ENCODE results near the gene NCOA1.
"Not testable (repeated sequence)": the region's sequence is repeated elsewhere in the genome, so short reads cannot be mapped to it uniquely, and the experiment has no call there.

Gene NCOA1

GRCh38 chr2:24650997-24651642 lies 160.1 kb downstream of the NCOA1 start:
- Mint-ChIP-seq H3K27me3 (no peaks in the 10 kb centered on the region), H3K4me3 (no peak overlapping the region), H3K9me3 (no peaks in the 10 kb centered on the region), H3K36me3 (no peaks in the 10 kb centered on the region), H3K4me1 (no peaks in the 10 kb centered on the region), H3K27ac (no peak overlapping the region)
- CTCF ChIA-PET: no interaction called here
- DNase-seq: no peak

DNA sequence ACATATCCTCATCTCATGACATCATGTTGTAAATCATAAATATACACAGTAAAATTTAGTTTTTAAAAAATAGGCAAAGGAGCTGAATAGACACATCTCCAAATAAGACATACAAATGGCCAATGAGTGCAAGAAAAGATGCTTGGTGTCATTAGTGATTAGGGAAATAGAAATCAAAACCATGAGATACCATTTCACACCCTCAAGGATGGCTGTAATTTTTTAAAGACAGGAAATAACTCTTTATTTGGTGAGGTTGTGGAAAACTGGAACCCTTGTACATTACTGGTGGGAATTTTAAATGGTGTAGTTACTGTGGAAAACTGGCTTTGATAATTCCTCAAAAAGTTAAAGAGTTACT lies 160.6 kb downstream of the NCOA1 start:
- no peaks in the 10 kb centered on the region for H3K4me1 Mint-ChIP-seq
- CTCF ChIA-PET: no interaction called here
- no peak overlapping the region for H3K27ac Mint-ChIP-seq
- no peak for DNase-seq
- H3K9me3 Mint-ChIP-seq: no peaks in the 10 kb centered on the region
- no peak overlapping the region for H3K4me3 Mint-ChIP-seq
- no peaks in the 10 kb centered on the region for H3K27me3 Mint-ChIP-seq
- no peaks in the 10 kb centered on the region for H3K36me3 Mint-ChIP-seq

GRCh38 chr2:24652265-24653182 lies 161.5 kb downstream of the NCOA1 start:
- Mint-ChIP-seq H3K27me3 (no peaks in the 10 kb centered on the region), H3K9me3 (no peaks in the 10 kb centered on the region), H3K4me3 (no peak overlapping the region), H3K36me3 (no peaks in the 10 kb centered on the region), H3K4me1 (no peaks in the 10 kb centered on the region), H3K27ac (no peak overlapping the region)
- DNase-seq: no peak
- CTCF ChIA-PET: no interaction called here

DNA sequence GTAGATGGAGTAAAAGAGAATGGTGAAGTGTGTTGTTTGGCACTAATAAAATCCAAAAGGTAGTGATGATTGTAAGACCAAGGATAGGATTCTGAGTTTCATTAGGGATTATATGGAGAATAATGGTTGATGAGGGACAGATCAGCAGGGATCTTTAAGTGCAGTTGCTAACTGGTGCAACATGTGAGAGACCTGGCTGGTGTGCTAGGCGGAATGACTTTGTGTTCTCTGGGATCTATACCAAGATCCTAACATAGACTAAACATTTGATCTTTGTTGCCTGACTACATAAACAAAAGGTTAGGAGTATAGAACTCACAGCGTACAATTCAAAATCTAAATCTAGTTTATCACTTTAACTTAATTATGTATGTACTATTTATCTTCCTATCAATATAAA lies 166.8 kb downstream of the NCOA1 start:
- Mint-ChIP-seq H3K36me3 (no peaks in the 10 kb centered on the region), H3K27me3 (no peaks in the 10 kb centered on the region), H3K4me1 (no peaks in the 10 kb centered on the region), H3K4me3 (no peak overlapping the region), H3K27ac (no peak overlapping the region), H3K9me3 (no peaks in the 10 kb centered on the region)
- DNase-seq: no peak
- CTCF ChIA-PET: no interaction called here

- DNase-seq: no peak
- Mint-ChIP-seq H3K27ac (no peak overlapping the region), H3K4me3 (no peak overlapping the region), H3K27me3 (no peaks in the 10 kb centered on the region), H3K9me3 (no peaks in the 10 kb centered on the region), H3K4me1 (no peaks in the 10 kb centered on the region), H3K36me3 (no peaks in the 10 kb centered on the region)
- CTCF ChIA-PET: no interaction called here
These were observed 167.6 kb downstream of the NCOA1 start for GRCh38 chr2:24658531-24659202.

GRCh38 chr2:24659862-24660261 lies 168.8 kb downstream of the NCOA1 start:
- H3K9me3 Mint-ChIP-seq: no peaks in the 10 kb centered on the region
- no peaks in the 10 kb centered on the region for H3K27me3 Mint-ChIP-seq
- no peak overlapping the region for H3K4me3 Mint-ChIP-seq
- CTCF ChIA-PET: no interaction called here
- H3K4me1 Mint-ChIP-seq: no peaks in the 10 kb centered on the region
- no peak overlapping the region for H3K27ac Mint-ChIP-seq
- no peak for DNase-seq
- no peaks in the 10 kb centered on the region for H3K36me3 Mint-ChIP-seq

DNA sequence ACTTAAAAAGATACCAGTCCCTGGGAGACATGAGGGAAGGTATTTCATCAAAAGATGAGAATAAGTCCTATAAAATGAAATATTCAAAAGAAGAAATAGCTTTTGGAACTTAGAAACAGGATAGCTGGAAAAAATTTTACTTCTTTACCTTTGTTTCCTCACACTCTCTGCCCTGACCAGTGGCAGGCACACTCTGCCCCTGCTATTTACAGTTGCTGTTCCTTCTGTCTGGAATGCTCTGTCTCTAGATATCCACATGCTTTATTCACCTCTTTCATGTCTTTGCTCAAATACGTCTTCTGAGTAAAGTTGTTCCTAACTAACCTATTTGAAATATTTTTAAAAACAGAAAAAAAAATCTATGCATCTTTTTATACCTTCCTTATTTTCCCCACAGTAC lies 176.5 kb downstream of the NCOA1 start:
- H3K27ac Mint-ChIP-seq: no peak overlapping the region
- H3K4me1 Mint-ChIP-seq: peaks cover 6% of the 10 kb centered on the region
- no peaks in the 10 kb centered on the region for H3K36me3 Mint-ChIP-seq
- no peak for DNase-seq
- no peaks in the 10 kb centered on the region for H3K9me3 Mint-ChIP-seq
- CTCF ChIA-PET: interaction anchor here (1.0 kb wide), 1 partner anchor 308 kb away, joined by 3 read pairs; no protein-coding TSS in a partner anchor
- H3K27me3 Mint-ChIP-seq: no peaks in the 10 kb centered on the region
- no peak overlapping the region for H3K4me3 Mint-ChIP-seq

DNA sequence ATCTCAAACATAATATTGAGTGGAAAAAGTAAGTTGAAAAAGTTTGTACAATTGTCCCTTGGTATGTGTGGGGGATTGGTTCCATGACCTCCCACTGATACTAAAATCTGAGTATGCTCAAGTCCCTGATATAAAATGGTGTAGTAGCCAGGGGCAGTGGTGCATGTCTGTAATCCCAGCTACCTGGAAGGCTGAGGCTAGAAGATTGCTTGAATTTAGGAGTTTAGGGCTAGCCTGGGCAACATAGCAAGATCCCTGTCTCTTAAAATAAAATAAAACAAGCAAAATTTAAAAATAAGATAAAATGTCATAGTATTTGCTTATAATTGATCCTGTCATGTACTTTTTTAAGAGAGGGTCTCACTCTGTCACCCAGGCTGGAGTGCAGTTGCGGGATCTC lies 180.2 kb downstream of the NCOA1 start:
- Mint-ChIP-seq H3K4me3 (no peak overlapping the region), H3K36me3 (peaks cover 3% of the 10 kb centered on the region), H3K27ac (no peak overlapping the region), H3K9me3 (no peaks in the 10 kb centered on the region), H3K27me3 (no peaks in the 10 kb centered on the region), H3K4me1 (peaks cover 10% of the 10 kb centered on the region)
- DNase-seq: no peak
- CTCF ChIA-PET: no interaction called here

DNA sequence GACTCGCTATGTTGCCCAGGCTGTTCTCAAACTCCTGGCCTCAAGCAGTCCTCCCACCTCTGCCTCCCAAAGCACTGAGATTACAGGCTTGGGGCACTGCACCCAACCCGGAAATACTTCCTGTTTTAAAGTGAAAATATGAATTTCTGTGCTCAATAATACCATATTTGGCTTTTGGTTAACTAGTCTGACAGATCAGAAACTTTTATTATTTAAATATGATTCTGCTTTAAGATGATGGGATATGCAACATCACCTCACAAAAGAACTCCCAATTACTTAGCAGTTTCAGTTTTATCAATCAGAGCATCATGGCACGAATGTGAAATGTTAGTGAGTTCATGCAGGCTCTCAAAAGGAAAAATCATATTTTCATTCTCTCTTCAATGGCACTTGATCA lies 181.5 kb downstream of the NCOA1 start:
- Mint-ChIP-seq H3K27me3 (no peaks in the 10 kb centered on the region), H3K4me1 (peaks cover 10% of the 10 kb centered on the region), H3K36me3 (peaks cover 3% of the 10 kb centered on the region), H3K9me3 (no peaks in the 10 kb centered on the region), H3K27ac (no peak overlapping the region), H3K4me3 (no peak overlapping the region)
- no peak for DNase-seq
- CTCF ChIA-PET: no interaction called here

DNA sequence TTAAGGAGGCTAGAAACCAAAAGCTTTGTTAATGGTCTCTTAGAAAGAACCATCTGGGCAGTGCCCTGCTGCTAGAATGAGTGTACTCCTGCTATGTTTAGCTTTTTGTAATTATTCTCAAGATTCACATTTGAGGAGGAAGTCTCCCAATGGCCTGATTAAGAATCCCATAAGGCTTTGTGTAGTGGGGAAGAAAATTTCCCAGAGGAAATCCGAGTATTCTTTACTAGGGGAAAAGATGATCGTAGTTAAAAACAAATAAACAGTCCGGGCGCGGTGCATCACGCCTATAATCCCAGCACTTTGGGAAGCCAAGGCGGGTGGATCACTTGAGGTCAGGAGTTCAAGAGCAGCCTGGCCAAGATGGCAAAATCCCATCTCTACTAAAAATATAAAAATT lies 184.3 kb downstream of the NCOA1 start:
- Mint-ChIP-seq H3K9me3 (no peaks in the 10 kb centered on the region), H3K4me1 (peaks cover 10% of the 10 kb centered on the region), H3K27me3 (no peaks in the 10 kb centered on the region), H3K4me3 (no peak overlapping the region), H3K27ac (no peak overlapping the region), H3K36me3 (peaks cover 6% of the 10 kb centered on the region)
- no peak for DNase-seq
- CTCF ChIA-PET: no interaction called here

- no peak overlapping the region for H3K4me3 Mint-ChIP-seq
- H3K27ac Mint-ChIP-seq: no peak overlapping the region
- H3K27me3 Mint-ChIP-seq: no peaks in the 10 kb centered on the region
- DNase-seq: no peak
- H3K4me1 Mint-ChIP-seq: peaks cover 10% of the 10 kb centered on the region
- H3K9me3 Mint-ChIP-seq: no peaks in the 10 kb centered on the region
- peaks cover 6% of the 10 kb centered on the region for H3K36me3 Mint-ChIP-seq
- CTCF ChIA-PET: no interaction called here
These were observed 185.4 kb downstream of the NCOA1 start for GRCh38 chr2:24676493-24676892.

DNA sequence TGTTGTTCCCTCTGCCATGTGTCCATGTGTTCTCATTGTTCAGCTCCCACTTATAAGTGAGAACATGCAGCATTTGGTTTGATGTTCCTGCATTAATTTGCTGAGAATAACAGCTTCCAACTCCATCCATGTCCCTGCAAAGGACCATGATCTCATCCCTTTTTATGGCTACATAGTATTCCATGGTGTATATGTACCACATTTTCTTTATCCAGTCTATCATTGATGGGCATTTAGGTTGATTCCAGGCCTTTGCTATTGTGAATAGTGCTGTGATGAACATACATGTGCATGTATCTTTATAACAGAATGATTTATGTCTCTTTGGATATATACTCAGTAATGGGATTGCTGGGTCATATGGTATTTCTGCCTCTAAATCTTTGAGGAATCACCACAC lies 187.0 kb downstream of the NCOA1 start:
- DNase-seq, H3K4me3 Mint-ChIP-seq, H3K36me3 Mint-ChIP-seq, CTCF ChIA-PET, H3K27ac Mint-ChIP-seq, H3K4me1 Mint-ChIP-seq, H3K9me3 Mint-ChIP-seq, H3K27me3 Mint-ChIP-seq: not testable (repeated sequence)

- no peak overlapping the region for H3K4me3 Mint-ChIP-seq
- DNase-seq: no peak
- H3K9me3 Mint-ChIP-seq: no peaks in the 10 kb centered on the region
- H3K27me3 Mint-ChIP-seq: no peaks in the 10 kb centered on the region
- no peak overlapping the region for H3K27ac Mint-ChIP-seq
- CTCF ChIA-PET: no interaction called here
- H3K4me1 Mint-ChIP-seq: no peaks in the 10 kb centered on the region
- peaks cover 3% of the 10 kb centered on the region for H3K36me3 Mint-ChIP-seq
These were observed 189.1 kb downstream of the NCOA1 start for GRCh38 chr2:24680196-24680595.

GRCh38 chr2:24682304-24682703 lies 191.2 kb downstream of the NCOA1 start:
- no peaks in the 10 kb centered on the region for H3K9me3 Mint-ChIP-seq
- CTCF ChIA-PET: interaction anchor here (0.9 kb wide), 1 partner anchor 328 kb away, joined by 3 read pairs; no protein-coding TSS in a partner anchor

GRCh38 chr2:24683408-24683807 lies 192.4 kb downstream of the NCOA1 start:
- Mint-ChIP-seq H3K36me3 (no peaks in the 10 kb centered on the region), H3K9me3 (no peaks in the 10 kb centered on the region), H3K4me3 (no peak overlapping the region), H3K27me3 (no peaks in the 10 kb centered on the region), H3K27ac (no peak overlapping the region), H3K4me1 (no peaks in the 10 kb centered on the region)
- no peak for DNase-seq
- CTCF ChIA-PET: interaction anchor here (0.6 kb wide), 1 partner anchor 147 kb away, joined by 3 read pairs; no protein-coding TSS in a partner anchor

More at GRCh38 chr2:24682304-24682703, 191.2 kb downstream of the NCOA1 start:
- no peaks in the 10 kb centered on the region for H3K4me1 Mint-ChIP-seq
- peaks cover 3% of the 10 kb centered on the region for H3K36me3 Mint-ChIP-seq
- H3K4me3 Mint-ChIP-seq: no peak overlapping the region
- H3K27ac Mint-ChIP-seq: no peak overlapping the region
- H3K27me3 Mint-ChIP-seq: no peaks in the 10 kb centered on the region
- DNase-seq: no peak

Data from activated naive CD4-positive, alpha-beta T cell treated with anti-CD3 and anti-CD28 coated beads, Interleukin-2, amount 10 ng/mL, durations not matched to agents 7 days and 5 days (primary cell).